H1 (cell line): Measurements from ENCODE around the gene OTP. TPM values are rescaled to one million over a fixed set of nuclear protein-coding genes. Genes with fewer than 3 reads are reported as not detected.

Experiments
- CTCF ChIA-PET: fragments of 300-600 bp; sonication (Branson Sonifier 250); formaldehyde crosslinking; loops from one replicate; lab custom pipeline; 2021; ENCODE audit not compliant: partially characterized antibody; lab: Charles Lee
- POLR2A ChIA-PET: fragments of 300-600 bp; sonication (Branson Sonifier 250); formaldehyde crosslinking; loops from one replicate; lab custom pipeline; 2021; ENCODE audit warnings: inconsistent platforms; ENCODE audit not compliant: partially characterized antibody; lab: Charles Lee
- DNase-seq, 2 experiments: peaks; one replicate each; pipeline versions ENCODE4 v3.0.0 to v3.0.0-alpha.2; 2010 to 2022; ENCODE audit warnings: low spot score in 2 of 2, low read depth in 1 of 2, mixed read lengths in 1 of 2
- FAIRE-seq: peaks from 2 replicates; lab custom pipeline; 2011; peaks lifted over from hg19 to GRCh38; lab: Jason Lieb, UNC
- H2AFZ ChIP-seq: 2 replicates; pipeline ENCODE4 v1.8.1; 2012; ENCODE audit warnings: low read length, inconsistent platforms
- H2AK5ac ChIP-seq: 2 replicates; pipeline ENCODE4 v1.6.1; 2013; ENCODE audit warnings: low read depth, low read length
- H2BK120ac ChIP-seq: replicated peaks from 2 replicates; pipeline ENCODE3; 2013; ENCODE audit warnings: low read depth, low read length, inconsistent platforms
- H2BK12ac ChIP-seq: 2 replicates; pipeline ENCODE4 v1.6.1; 2013; ENCODE audit warnings: low read depth, low read length
- H2BK15ac ChIP-seq: 2 replicates; pipeline ENCODE4 v1.6.1; 2013; ENCODE audit warnings: low read length
- H2BK20ac ChIP-seq: 2 replicates; pipeline ENCODE4 v1.6.1; 2013; ENCODE audit warnings: low read length
- H2BK5ac ChIP-seq: 2 replicates; pipeline ENCODE4 v1.6.1; 2013; ENCODE audit warnings: low read depth, low read length
- H3K14ac ChIP-seq: 2 replicates; pipeline ENCODE4 v1.6.1; 2013; ENCODE audit warnings: inconsistent platforms; ENCODE audit not compliant: insufficient read length
- H3K18ac ChIP-seq: 2 replicates; pipeline ENCODE4 v1.6.1; 2013; ENCODE audit warnings: low read length; ENCODE audit errors: extremely low read depth
- H3K23ac ChIP-seq: 2 replicates; pipeline ENCODE4 v1.6.1; 2013; ENCODE audit warnings: inconsistent platforms; ENCODE audit not compliant: insufficient read length
- H3K23me2 ChIP-seq: 2 replicates; pipeline ENCODE4 v1.6.1; 2013; ENCODE audit warnings: low read depth, low read length
- H3K27ac ChIP-seq: 2 replicates; pipeline ENCODE4 v1.6.1; 2011; ENCODE audit warnings: low read depth, low read length, inconsistent platforms
- H3K27me3 ChIP-seq, 4 experiments: replicated peaks in 1 of 4; 1 replicate in 1 of 4; 2 replicates in 3 of 4; pipeline versions ENCODE4 v1.6.1 to v1.8.1; 2011 to 2013; ENCODE audit warnings: low read length in 3 of 4, mild to moderate bottlenecking in 3 of 4, inconsistent platforms in 2 of 4, mixed read lengths in 2 of 4, moderate library complexity in 1 of 4; ENCODE audit not compliant: control insufficient read depth in 3 of 4, insufficient read depth in 3 of 4; ENCODE audit errors: extremely low read depth in 1 of 4
- H3K36me3 ChIP-seq, 4 experiments: 2 replicates each; pipeline versions ENCODE4 v1.6.1 to v1.8.1; 2011 to 2013; ENCODE audit warnings: mild to moderate bottlenecking in 4 of 4, low read length in 3 of 4, moderate library complexity in 2 of 4, control low read depth in 1 of 4, inconsistent platforms in 1 of 4; ENCODE audit not compliant: insufficient read depth in 4 of 4, control insufficient read depth in 2 of 4
- H3K4ac ChIP-seq: replicated peaks from 2 replicates; pipeline ENCODE3; 2013; ENCODE audit warnings: low read length, low read depth, mixed read lengths, inconsistent platforms; ENCODE audit not compliant: insufficient read length
- H3K4me1 ChIP-seq, 4 experiments: replicated peaks in 1 of 4; 1 replicate in 1 of 4; 2 replicates in 3 of 4; pipeline versions ENCODE4 v1.6.1 to v1.8.1; 2011 to 2013; ENCODE audit warnings: low read length in 3 of 4, inconsistent platforms in 2 of 4, mixed read lengths in 1 of 4; ENCODE audit not compliant: insufficient read depth in 4 of 4, control insufficient read depth in 3 of 4
- H3K4me2 ChIP-seq, 2 experiments: 2 replicates each; pipeline versions ENCODE4 v1.6.1 to v1.8.1; 2011 to 2013; ENCODE audit warnings: low read depth in 2 of 2, low read length in 2 of 2, control low read depth in 1 of 2, inconsistent platforms in 1 of 2, mild to moderate bottlenecking in 1 of 2; ENCODE audit not compliant: insufficient read depth in 1 of 2
- H3K4me3 ChIP-seq, 4 experiments: fragments of 200-600, 300-600 bp in 1 of 4; sonication (generic), shearing (Covaris generic), sonication (Bioruptor Twin) in 1 of 4; 2 replicates each; pipeline versions ENCODE4 v1.5.1 to v1.8.1; 2011 to 2016; ENCODE audit warnings: low read length in 4 of 4, low read depth in 3 of 4, control low read depth in 2 of 4, inconsistent platforms in 2 of 4, mild to moderate bottlenecking in 2 of 4, mixed read lengths in 1 of 4, moderate library complexity in 1 of 4; ENCODE audit not compliant: insufficient read depth in 2 of 4; ENCODE audit errors: extremely low read depth in 1 of 4
- H3K56ac ChIP-seq: replicated peaks from 2 replicates; pipeline ENCODE3; 2013; ENCODE audit warnings: low read depth, mild to moderate bottlenecking, mixed read lengths, low read length, inconsistent platforms; ENCODE audit not compliant: insufficient read length
- H3K79me1 ChIP-seq: 2 replicates; pipeline ENCODE4 v1.6.1; 2013; ENCODE audit warnings: low read depth, low read length, control low read depth
- H3K79me2 ChIP-seq, 2 experiments: 2 replicates each; pipeline versions ENCODE4 v1.6.1 to v1.8.1; 2012 to 2013; ENCODE audit warnings: low read length in 2 of 2, mild to moderate bottlenecking in 2 of 2, inconsistent platforms in 1 of 2; ENCODE audit not compliant: insufficient read depth in 2 of 2, control insufficient read depth in 1 of 2
- H3K9ac ChIP-seq, 4 experiments: replicated peaks in 1 of 4; 1 replicate in 1 of 4; 2 replicates in 3 of 4; pipeline versions ENCODE4 v1.6.1 to v1.8.1; 2011 to 2013; ENCODE audit warnings: low read depth in 3 of 4, low read length in 3 of 4, control low read depth in 2 of 4, mild to moderate bottlenecking in 2 of 4, moderate library complexity in 2 of 4, inconsistent platforms in 1 of 4; ENCODE audit errors: extremely low read depth in 1 of 4
- H3K9me3 ChIP-seq, 2 experiments: 2 replicates each; pipeline versions ENCODE4 v1.6.1 to v1.8.1; 2012 to 2013; ENCODE audit warnings: mild to moderate bottlenecking in 2 of 2, moderate library complexity in 2 of 2, control low read depth in 1 of 2, inconsistent platforms in 1 of 2, low read depth in 1 of 2, low read length in 1 of 2, mixed read lengths in 1 of 2; ENCODE audit not compliant: insufficient read depth in 2 of 2
- H4K20me1 ChIP-seq, 2 experiments: replicated peaks in 1 of 2; 2 replicates each; pipeline versions ENCODE3 to v1.8.1; 2011 to 2013; ENCODE audit warnings: inconsistent platforms in 2 of 2, low read length in 2 of 2, mild to moderate bottlenecking in 1 of 2; ENCODE audit not compliant: insufficient read depth in 2 of 2, control insufficient read depth in 1 of 2
- H4K5ac ChIP-seq: 2 replicates; pipeline ENCODE4 v1.6.1; 2013; ENCODE audit warnings: low read length, low read depth, mixed read lengths, inconsistent platforms; ENCODE audit not compliant: insufficient read length
- H4K8ac ChIP-seq: 2 replicates; pipeline ENCODE4 v1.8.0; 2013; ENCODE audit warnings: mild to moderate bottlenecking, moderate library complexity, low read length, inconsistent platforms; ENCODE audit not compliant: insufficient read depth; ENCODE audit errors: extremely low read depth
- H4K91ac ChIP-seq: replicated peaks from 2 replicates; pipeline ENCODE3; 2013; ENCODE audit warnings: low read length, mixed read lengths, inconsistent platforms; ENCODE audit not compliant: insufficient read length
- ASH2L ChIP-seq: fragments of 200-600, 300-600 bp; sonication (generic); IDR thresholded peaks from one replicate; pipeline ENCODE4 v1.7.1; 2017; ENCODE audit warnings: low read length
- CBX8 ChIP-seq: fragments of 300-800, 300-1000 bp; sonication (generic); IDR thresholded peaks from 2 replicates; pipeline ENCODE4 v1.7.1; 2016; ENCODE audit warnings: low read depth, low read length, borderline replicate concordance
- GABPA ChIP-seq: IDR thresholded peaks from 2 replicates; pipeline ENCODE4 v1.6.1; 2011; ENCODE audit warnings: mild to moderate bottlenecking, low read length, moderate library complexity, borderline replicate concordance; ENCODE audit not compliant: insufficient read depth
- HDAC2 ChIP-seq, 2 experiments: fragments of 300-600 bp in 1 of 2; sonication (generic) in 1 of 2; IDR thresholded peaks; 2 replicates each; pipeline ENCODE4 v1.6.1; 2011 to 2012; ENCODE audit warnings: low read depth in 2 of 2, low read length in 2 of 2, mild to moderate bottlenecking in 2 of 2, moderate library complexity in 2 of 2, borderline replicate concordance in 1 of 2, inconsistent platforms in 1 of 2
- MAFK ChIP-seq: IDR thresholded peaks from 2 replicates; pipeline ENCODE4 v1.6.1; 2012; ENCODE audit warnings: low read depth, mild to moderate bottlenecking, improper control_type of control experiment, low read length
- PHF8 ChIP-seq: fragments of 200-600 bp; sonication (generic); conservative IDR thresholded peaks from 2 replicates; pipeline ENCODE4 v1.7.1; 2012; ENCODE audit warnings: low read depth, mild to moderate bottlenecking, inconsistent platforms, low read length, moderate library complexity
- RBBP5 ChIP-seq: IDR thresholded peaks from 2 replicates; pipeline ENCODE4 v1.7.1; 2012; ENCODE audit warnings: low read depth, mild to moderate bottlenecking, inconsistent platforms, low read length, moderate library complexity, borderline replicate concordance
- RNF2 ChIP-seq: fragments of 200-900, 300-1000 bp; sonication (generic); IDR thresholded peaks from 2 replicates; pipeline ENCODE4 v1.7.1; 2016; ENCODE audit warnings: borderline replicate concordance, low read depth, mild to moderate bottlenecking, antibody characterized with exemption, low read length; ENCODE audit not compliant: poor library complexity, severe bottlenecking; ENCODE audit errors: missing control alignments
- SP1 ChIP-seq: IDR thresholded peaks from 2 replicates; pipeline ENCODE4 v1.6.1; 2011; ENCODE audit warnings: low read depth, low read length
- SUZ12 ChIP-seq: fragments of 200-600 bp; sonication (generic); IDR thresholded peaks from 2 replicates; pipeline ENCODE4 v1.6.1; 2012; ENCODE audit warnings: mild to moderate bottlenecking, inconsistent platforms, low read length, moderate library complexity, mixed read lengths
- WGBS, 2 experiments: shearing (Covaris generic) in 1 of 2; methylation state at CpG; one replicate each; pipeline versions ENCODE4 v1.1.6 to v1.1.7; 2013 to 2015; ENCODE audit warnings: low lambda C conversion rate in 2 of 2, mixed read lengths in 2 of 2, inconsistent platforms in 1 of 2, low coverage in 1 of 2, missing lambda C conversion rate in 1 of 2; ENCODE audit not compliant: insufficient replicate concordance in 2 of 2, insufficient coverage in 1 of 2, insufficient read length in 1 of 2; ENCODE audit errors: extremely low coverage in 1 of 2, missing lambda C conversion rate in 1 of 2; 5-methylcytosine and 5-hydroxymethylcytosine counted together
- polyA plus RNA-seq, 7 experiments: library from polyadenylated mRNA; depleted of rRNA in 3 of 7; stranded (reverse) in 5 of 7; unstranded in 2 of 7; fragments of >200 nt in 5 of 7; fragments of 200-250 nt in 2 of 7; gene quantifications; 1 replicate in 5 of 7; 2 replicates in 1 of 7; 4 replicates in 1 of 7; pipeline versions ENCODE4 v1.2.1 to v1.2.3, GENCODE V29; 2011 to 2013; ENCODE audit warnings: missing spikeins in 2 of 7, mixed read lengths in 2 of 7
- total RNA-seq: library from RNA; stranded (reverse); fragmentation: NEBNext Ultra II Directional; extraction: Animal tissue kit (Norgen Biotek cat#: 25700); gene quantifications from 2 replicates; pipeline ENCODE4 v1.2.1, GENCODE V29; 2021

Gene OTP
- total and polyA plus RNA-seq, 2 of the 8 experiments (the other 6 are each of a cell fraction or from before 2014, with no cell fraction given): not detected

DNA sequence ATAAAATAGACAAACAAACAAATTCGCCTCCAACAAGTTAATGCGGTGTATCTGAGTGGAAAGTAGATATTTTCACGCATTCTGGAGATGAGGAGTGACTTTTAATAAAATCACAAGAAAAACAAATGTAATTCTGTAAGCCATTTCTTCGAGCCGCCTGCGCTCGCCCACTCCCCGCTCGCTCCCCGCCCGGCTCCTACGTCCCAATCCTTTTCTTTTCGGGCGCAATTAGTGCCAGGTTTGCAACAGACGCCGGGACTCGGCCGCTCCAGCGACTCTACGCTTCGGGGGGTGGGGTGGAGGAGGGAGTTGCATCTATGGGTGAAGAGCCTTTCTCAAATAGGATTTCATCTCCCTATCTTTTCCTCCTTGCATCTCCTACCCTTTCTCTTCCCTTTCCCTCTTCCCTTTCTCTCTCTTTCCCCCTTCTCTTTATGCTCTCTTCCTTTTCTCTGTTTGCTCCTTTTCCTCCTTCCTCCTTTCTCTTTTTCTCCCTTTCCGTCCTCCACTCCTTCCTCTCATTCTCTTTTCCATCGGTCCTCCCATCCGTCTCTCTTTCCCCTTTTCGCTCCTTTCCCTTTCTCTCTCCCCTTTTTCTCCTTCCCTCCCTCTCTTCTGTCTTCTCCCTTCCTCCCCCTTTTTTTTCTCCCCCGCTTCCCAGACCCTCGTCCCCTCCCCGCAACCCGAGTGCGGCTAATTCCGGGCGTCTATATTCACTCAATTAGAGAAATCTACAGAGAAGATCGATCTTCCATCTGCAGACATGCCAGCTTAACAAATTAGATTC, 6.1 kb upstream of the OTP start:
- WGBS, 2 experiments: 4% methylated on average over 33 of the region's 33 CpGs; no CpG with 5 or more reads in 1 of the 2 experiments
- Histone ChIP-seq H2BK12ac (no peak overlapping the region), H4K91ac (no peak overlapping the region), H3K23me2 (peaks cover 5% of the 10 kb centered on the region), H4K5ac (no peak overlapping the region), H3K9me3 (no peaks in the 10 kb centered on the region), H3K4ac (no peak overlapping the region), H3K4me3 (peak overlapping the region in 2 of 4 experiments; percentile 5 to 56; a peak in 5 of 8 replicates), H3K79me1 (no peaks in the 10 kb centered on the region), H2AK5ac (no peak overlapping the region), H4K8ac (no peak overlapping the region), H3K27ac (no peak overlapping the region), H2BK20ac (no peak overlapping the region), H3K23ac (no peak overlapping the region), H2BK15ac (no peak overlapping the region), H3K4me1 (peaks cover 6 to 16% (median 8%) of the 10 kb centered on the region in 4 experiments), H3K36me3 (no peaks in the 10 kb centered on the region; a peak in 1 of 8 replicates), H3K18ac (no peak overlapping the region), H2AFZ (no peak overlapping the region), H2BK120ac (no peak overlapping the region), H3K27me3 (peaks cover 69 to 92% (median 90%) of the 10 kb centered on the region in 4 experiments), H4K20me1 (peaks cover 11 to 21% of the 10 kb centered on the region in 2 experiments), H3K79me2 (no peaks in the 10 kb centered on the region), H3K9ac (no peak overlapping the region), H3K4me2 (peak overlapping the region; percentile 60 to 62), H3K56ac (no peak overlapping the region), H2BK5ac (no peak overlapping the region), H3K14ac (no peak overlapping the region)
- FAIRE-seq (no peak), DNase-seq (peak in 1 of 2 experiments; percentile 70)
- CTCF ChIA-PET: no interaction called here
- POLR2A ChIA-PET: no interaction called here
- TF ChIP-seq PHF8: no peak
- peak; percentile 84 for TF ChIP-seq SUZ12
- TF ChIP-seq GABPA: no peak
- TF ChIP-seq SP1: 0 out of 2 replicates have a peak, but pooled peaks have one; percentile 21
- no peak for TF ChIP-seq MAFK
- TF ChIP-seq RNF2: peak; percentile 89
- TF ChIP-seq RBBP5: 0 out of 2 replicates have a peak, but pooled peaks have one; percentile 24
- TF ChIP-seq ASH2L: peak; percentile 70
- TF ChIP-seq CBX8: 0 out of 2 replicates have a peak, but pooled peaks have one; percentile 19
- TF ChIP-seq HDAC2 (IDR thresholded peaks at IDR 0.05; ENCODE audit: borderline replicate concordance in 1 of 2, low read depth in 2 of 2, low read length in 2 of 2): no peak
